Esophagus squamous epithelium (tissue), 4 donors: ENCODE results near the gene MMP25.

Source experiments
- CTCF ChIP-seq, 6 experiments: fragments of 450-650 bp in 4 of 6; fragments of 200-600 bp in 2 of 6; sonication (generic) in 2 of 6; IDR thresholded peaks; one replicate each; pipeline ENCODE4 v1.5.1; 2016 to 2019; ENCODE audit warnings: antibody characterized with exemption in 6 of 6, mild to moderate bottlenecking in 4 of 6, moderate library complexity in 4 of 6
- POLR2A ChIP-seq, 4 donors: fragments of 450-650 bp; IDR thresholded peaks; one replicate each; pipeline ENCODE4 v1.6.1; 2017; ENCODE audit warnings: antibody characterized with exemption in 4 of 4, mild to moderate bottlenecking in 4 of 4, moderate library complexity in 3 of 4

- TF ChIP-seq CTCF (IDR thresholded peaks at IDR 0.05) (no peak), POLR2A (IDR thresholded peaks at IDR 0.05) (no peak)
Observed at GRCh38 chr16:3086596-3087242, 40.4 kb downstream of the MMP25 start.
